ENCODE measurements around the gene SMIM3.

The SMIM3 gene

DNA sequence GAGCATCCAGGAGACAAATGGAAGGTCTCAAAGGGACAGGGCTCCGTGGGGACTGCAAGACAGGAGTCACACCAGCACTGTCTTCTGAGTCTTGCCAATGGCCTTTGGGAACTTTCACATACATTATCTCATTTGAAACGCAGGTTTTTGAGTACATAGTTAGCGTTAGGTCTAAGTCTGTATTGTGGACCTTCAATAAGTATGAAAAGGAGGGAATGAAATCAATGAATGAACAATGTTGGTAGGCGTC lies 19.3 kb upstream of the SMIM3 start:
- TF ChIP-seq ZFHX2 (tag by site-specific recombination; conservative IDR thresholded peaks at IDR 0.05) (no peak), OVOL3 (tag by site-specific recombination; IDR thresholded peaks at IDR 0.05) (no peak), ZNF626 (tag by site-specific recombination; IDR thresholded peaks at IDR 0.05) (no peak), KLF8 (tag by site-specific recombination; IDR thresholded peaks at IDR 0.05) (no peak), ZIC2 (tag by site-specific recombination; IDR thresholded peaks at IDR 0.05) (no peak), KLF9 (tag by site-specific recombination; IDR thresholded peaks at IDR 0.05; ENCODE audit: low read depth) (no peak)
- TF ChIP-seq, protein P1, sequence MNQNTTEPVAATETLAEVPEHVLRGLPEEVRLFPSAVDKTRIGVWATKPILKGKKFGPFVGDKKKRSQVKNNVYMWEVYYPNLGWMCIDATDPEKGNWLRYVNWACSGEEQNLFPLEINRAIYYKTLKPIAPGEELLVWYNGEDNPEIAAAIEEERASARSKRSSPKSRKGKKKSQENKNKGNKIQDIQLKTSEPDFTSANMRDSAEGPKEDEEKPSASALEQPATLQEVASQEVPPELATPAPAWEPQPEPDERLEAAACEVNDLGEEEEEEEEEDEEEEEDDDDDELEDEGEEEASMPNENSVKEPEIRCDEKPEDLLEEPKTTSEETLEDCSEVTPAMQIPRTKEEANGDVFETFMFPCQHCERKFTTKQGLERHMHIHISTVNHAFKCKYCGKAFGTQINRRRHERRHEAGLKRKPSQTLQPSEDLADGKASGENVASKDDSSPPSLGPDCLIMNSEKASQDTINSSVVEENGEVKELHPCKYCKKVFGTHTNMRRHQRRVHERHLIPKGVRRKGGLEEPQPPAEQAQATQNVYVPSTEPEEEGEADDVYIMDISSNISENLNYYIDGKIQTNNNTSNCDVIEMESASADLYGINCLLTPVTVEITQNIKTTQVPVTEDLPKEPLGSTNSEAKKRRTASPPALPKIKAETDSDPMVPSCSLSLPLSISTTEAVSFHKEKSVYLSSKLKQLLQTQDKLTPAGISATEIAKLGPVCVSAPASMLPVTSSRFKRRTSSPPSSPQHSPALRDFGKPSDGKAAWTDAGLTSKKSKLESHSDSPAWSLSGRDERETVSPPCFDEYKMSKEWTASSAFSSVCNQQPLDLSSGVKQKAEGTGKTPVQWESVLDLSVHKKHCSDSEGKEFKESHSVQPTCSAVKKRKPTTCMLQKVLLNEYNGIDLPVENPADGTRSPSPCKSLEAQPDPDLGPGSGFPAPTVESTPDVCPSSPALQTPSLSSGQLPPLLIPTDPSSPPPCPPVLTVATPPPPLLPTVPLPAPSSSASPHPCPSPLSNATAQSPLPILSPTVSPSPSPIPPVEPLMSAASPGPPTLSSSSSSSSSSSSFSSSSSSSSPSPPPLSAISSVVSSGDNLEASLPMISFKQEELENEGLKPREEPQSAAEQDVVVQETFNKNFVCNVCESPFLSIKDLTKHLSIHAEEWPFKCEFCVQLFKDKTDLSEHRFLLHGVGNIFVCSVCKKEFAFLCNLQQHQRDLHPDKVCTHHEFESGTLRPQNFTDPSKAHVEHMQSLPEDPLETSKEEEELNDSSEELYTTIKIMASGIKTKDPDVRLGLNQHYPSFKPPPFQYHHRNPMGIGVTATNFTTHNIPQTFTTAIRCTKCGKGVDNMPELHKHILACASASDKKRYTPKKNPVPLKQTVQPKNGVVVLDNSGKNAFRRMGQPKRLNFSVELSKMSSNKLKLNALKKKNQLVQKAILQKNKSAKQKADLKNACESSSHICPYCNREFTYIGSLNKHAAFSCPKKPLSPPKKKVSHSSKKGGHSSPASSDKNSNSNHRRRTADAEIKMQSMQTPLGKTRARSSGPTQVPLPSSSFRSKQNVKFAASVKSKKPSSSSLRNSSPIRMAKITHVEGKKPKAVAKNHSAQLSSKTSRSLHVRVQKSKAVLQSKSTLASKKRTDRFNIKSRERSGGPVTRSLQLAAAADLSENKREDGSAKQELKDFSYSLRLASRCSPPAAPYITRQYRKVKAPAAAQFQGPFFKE (tag by site-specific recombination; IDR thresholded peaks at IDR 0.05; ENCODE audit: borderline replicate concordance), result no peak
- TF ChIP-seq, protein P2, sequence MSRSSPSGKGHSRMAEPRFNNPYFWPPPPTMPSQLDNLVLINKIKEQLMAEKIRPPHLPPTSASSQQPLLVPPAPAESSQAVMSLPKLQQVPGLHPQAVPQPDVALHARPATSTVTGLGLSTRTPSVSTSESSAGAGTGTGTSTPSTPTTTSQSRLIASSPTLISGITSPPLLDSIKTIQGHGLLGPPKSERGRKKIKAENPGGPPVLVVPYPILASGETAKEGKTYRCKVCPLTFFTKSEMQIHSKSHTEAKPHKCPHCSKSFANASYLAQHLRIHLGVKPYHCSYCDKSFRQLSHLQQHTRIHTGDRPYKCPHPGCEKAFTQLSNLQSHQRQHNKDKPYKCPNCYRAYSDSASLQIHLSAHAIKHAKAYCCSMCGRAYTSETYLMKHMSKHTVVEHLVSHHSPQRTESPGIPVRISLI (tag by site-specific recombination; IDR thresholded peaks at IDR 0.05), result no peak
- Histone ChIP-seq H3K27ac (ENCODE audit: extremely low read depth, low read depth, low read length) (peak overlapping the region; percentile 77; the same call in 1 of the 2 replicates), H3K36me3 (ENCODE audit: control insufficient read depth in 2 of 2, insufficient read depth in 1 of 2, low read length in 2 of 2) (peaks cover 21 to 25% of the 10 kb centered on the region in 2 experiments; a peak in 2 of 3 replicates), H3K9me3 (ENCODE audit: control insufficient read depth, insufficient read depth, low read depth, low read length) (no peaks in the 10 kb centered on the region), H3K4me3 (ENCODE audit: low read depth, low read length) (no peak overlapping the region; the same call in 1 of the 2 replicates), H3K4me1 (ENCODE audit: control insufficient read depth, insufficient read depth, low read length) (peaks cover 12% of the 10 kb centered on the region)
- CTCF ChIA-PET, result interaction anchor here (0.6 to 2.9 kb wide), 4 partner anchors 14 to 356 kb away, joined by 3 to 10 read pairs (median 3); partner anchors contain the start of gene IRGM
- POLR2A ChIA-PET, result interaction anchor here (0.9 to 1.9 kb wide), 7 partner anchors 7 to 58 kb away, joined by 3 to 11 read pairs (median 5); partner anchors contain the start of genes RBM22 and SMIM3

DNA sequence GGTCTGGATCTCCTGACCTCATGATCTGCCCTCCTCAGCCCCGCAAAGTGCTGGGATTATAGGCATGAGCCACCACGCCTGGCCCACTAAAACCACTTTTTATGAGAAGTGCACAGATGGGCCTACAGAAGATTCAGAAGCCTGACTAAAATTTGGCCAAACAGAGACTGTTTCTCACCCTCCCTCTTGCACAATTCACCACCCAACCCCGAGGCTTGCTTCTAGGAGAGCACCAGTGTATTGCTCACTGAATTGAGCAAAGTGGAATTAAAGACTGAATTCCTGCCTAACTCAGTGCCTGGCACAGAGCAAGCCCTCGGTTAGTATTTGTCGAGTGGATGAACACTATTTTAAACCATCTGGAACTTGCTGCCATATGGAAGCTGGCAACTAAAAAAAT lies 16.3 kb upstream of the SMIM3 start:
- H3K4me1 ChIP-seq (ENCODE audit: control insufficient read depth, insufficient read depth, low read length), result peaks cover 10% of the 10 kb centered on the region
- 0 out of 3 replicates have a peak, but pooled peaks cover 0 to 2% of the 10 kb centered on the region in 2 experiments for H3K36me3 ChIP-seq (ENCODE audit: control insufficient read depth in 2 of 2, insufficient read depth in 1 of 2, low read length in 2 of 2)
- H3K27ac ChIP-seq (ENCODE audit: extremely low read depth, low read depth, low read length), result no peak overlapping the region
- no peak overlapping the region for H3K4me3 ChIP-seq (ENCODE audit: low read depth, low read length)
- CTCF ChIA-PET, result interaction anchor here (0.6 to 1.3 kb wide), 3 partner anchors 10 to 63 kb away, joined by 3 to 8 read pairs (median 4); no protein-coding TSS in a partner anchor
- no peaks in the 10 kb centered on the region for H3K9me3 ChIP-seq (ENCODE audit: control insufficient read depth, insufficient read depth, low read depth, low read length)
- POLR2A ChIA-PET, result no interaction called here
- TF ChIP-seq MZF1 (tag by site-specific recombination; IDR thresholded peaks at IDR 0.05; ENCODE audit: borderline replicate concordance), result no peak
- no peak for TF ChIP-seq ZNF521 (tag by site-specific recombination; IDR thresholded peaks at IDR 0.05)
- TF ChIP-seq ZNF510 (tag by site-specific recombination; IDR thresholded peaks at IDR 0.05; ENCODE audit: insufficient replicate concordance), result no peak
- TF ChIP-seq ZNF610 (tag by site-specific recombination; IDR thresholded peaks at IDR 0.05; ENCODE audit: borderline replicate concordance), result no peak
- no peak for TF ChIP-seq ZNF626 (tag by site-specific recombination; IDR thresholded peaks at IDR 0.05)
- TF ChIP-seq, protein P3, sequence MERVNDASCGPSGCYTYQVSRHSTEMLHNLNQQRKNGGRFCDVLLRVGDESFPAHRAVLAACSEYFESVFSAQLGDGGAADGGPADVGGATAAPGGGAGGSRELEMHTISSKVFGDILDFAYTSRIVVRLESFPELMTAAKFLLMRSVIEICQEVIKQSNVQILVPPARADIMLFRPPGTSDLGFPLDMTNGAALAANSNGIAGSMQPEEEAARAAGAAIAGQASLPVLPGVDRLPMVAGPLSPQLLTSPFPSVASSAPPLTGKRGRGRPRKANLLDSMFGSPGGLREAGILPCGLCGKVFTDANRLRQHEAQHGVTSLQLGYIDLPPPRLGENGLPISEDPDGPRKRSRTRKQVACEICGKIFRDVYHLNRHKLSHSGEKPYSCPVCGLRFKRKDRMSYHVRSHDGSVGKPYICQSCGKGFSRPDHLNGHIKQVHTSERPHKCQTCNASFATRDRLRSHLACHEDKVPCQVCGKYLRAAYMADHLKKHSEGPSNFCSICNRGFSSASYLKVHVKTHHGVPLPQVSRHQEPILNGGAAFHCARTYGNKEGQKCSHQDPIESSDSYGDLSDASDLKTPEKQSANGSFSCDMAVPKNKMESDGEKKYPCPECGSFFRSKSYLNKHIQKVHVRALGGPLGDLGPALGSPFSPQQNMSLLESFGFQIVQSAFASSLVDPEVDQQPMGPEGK (tag by site-specific recombination; IDR thresholded peaks at IDR 0.05), result no peak
- no peak for TF ChIP-seq ZNF629 (tag by site-specific recombination; IDR thresholded peaks at IDR 0.05)
- no peak for TF ChIP-seq ZFP69B (tag by site-specific recombination; IDR thresholded peaks at IDR 0.05)
- TF ChIP-seq ZNF529 (tag by site-specific recombination; IDR thresholded peaks at IDR 0.05; ENCODE audit: insufficient replicate concordance), result no peak
- TF ChIP-seq ZNF121 (tag by site-specific recombination; IDR thresholded peaks at IDR 0.05), result no peak
- TF ChIP-seq, protein P4, sequence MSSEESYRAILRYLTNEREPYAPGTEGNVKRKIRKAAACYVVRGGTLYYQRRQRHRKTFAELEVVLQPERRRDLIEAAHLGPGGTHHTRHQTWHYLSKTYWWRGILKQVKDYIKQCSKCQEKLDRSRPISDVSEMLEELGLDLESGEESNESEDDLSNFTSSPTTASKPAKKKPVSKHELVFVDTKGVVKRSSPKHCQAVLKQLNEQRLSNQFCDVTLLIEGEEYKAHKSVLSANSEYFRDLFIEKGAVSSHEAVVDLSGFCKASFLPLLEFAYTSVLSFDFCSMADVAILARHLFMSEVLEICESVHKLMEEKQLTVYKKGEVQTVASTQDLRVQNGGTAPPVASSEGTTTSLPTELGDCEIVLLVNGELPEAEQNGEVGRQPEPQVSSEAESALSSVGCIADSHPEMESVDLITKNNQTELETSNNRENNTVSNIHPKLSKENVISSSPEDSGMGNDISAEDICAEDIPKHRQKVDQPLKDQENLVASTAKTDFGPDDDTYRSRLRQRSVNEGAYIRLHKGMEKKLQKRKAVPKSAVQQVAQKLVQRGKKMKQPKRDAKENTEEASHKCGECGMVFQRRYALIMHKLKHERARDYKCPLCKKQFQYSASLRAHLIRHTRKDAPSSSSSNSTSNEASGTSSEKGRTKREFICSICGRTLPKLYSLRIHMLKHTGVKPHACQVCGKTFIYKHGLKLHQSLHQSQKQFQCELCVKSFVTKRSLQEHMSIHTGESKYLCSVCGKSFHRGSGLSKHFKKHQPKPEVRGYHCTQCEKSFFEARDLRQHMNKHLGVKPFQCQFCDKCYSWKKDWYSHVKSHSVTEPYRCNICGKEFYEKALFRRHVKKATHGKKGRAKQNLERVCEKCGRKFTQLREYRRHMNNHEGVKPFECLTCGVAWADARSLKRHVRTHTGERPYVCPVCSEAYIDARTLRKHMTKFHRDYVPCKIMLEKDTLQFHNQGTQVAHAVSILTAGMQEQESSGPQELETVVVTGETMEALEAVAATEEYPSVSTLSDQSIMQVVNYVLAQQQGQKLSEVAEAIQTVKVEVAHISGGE (tag by site-specific recombination; conservative IDR thresholded peaks at IDR 0.05; ENCODE audit: low read depth), result no peak
- no peak for TF ChIP-seq OSR2 (tag by site-specific recombination; IDR thresholded peaks at IDR 0.05)
